ENCODE measurements around the gene PRDM15.
A peak's percentile ranks its signal among the peaks of the same experiment; 100 is the strongest.

The PRDM15 gene

DNA sequence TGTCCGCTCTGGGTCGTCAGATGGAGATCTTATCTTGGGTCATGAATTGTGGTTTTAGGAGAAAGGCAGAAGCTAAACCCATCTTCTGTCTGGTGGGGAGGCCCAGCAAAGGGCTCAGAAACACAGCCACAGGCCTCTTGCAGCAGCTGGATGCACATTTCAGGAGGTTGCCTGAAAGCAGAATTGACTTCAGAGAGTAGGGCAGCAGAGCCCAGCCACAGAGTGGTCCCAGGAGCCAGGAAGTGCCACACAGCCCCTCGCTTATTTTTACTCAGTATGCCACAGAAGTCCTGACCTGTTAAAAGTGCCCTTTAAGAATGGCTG lies 104.0 kb downstream of the PRDM15 start:
- no peak for DNase-seq

DNA sequence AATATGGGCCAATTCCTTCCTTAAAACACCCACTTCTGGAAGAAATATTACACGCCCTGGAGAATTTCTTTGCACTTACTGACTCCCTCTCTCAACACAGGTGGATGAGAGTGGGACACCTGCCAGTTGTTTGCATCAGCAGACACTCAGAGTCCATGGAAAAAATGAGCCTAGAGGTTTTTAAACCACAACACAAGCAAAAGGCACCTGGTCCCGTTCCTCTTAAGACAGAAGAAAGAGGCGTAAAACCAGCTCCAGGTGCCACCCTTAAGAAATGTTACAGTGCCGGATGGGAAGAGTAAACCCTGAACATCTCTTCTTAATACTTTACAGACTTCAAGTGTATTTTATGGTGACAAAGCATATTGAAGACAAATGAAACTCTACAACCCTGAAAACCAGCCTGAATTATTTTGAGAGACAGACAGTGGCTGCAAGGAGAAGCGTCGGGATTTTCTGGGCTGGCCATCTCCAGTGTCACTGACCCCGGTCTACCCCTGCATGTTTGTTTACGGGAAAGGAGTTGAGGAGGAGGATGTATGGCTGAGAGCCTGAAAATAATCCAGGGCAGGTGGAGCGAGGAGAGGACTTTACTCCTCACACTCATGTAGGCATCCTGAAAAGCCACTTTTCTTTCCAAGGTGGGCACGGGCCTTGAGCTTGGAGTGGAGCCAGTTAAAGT lies 104.5 kb downstream of the PRDM15 start:
- DNase-seq, result no peak

DNA sequence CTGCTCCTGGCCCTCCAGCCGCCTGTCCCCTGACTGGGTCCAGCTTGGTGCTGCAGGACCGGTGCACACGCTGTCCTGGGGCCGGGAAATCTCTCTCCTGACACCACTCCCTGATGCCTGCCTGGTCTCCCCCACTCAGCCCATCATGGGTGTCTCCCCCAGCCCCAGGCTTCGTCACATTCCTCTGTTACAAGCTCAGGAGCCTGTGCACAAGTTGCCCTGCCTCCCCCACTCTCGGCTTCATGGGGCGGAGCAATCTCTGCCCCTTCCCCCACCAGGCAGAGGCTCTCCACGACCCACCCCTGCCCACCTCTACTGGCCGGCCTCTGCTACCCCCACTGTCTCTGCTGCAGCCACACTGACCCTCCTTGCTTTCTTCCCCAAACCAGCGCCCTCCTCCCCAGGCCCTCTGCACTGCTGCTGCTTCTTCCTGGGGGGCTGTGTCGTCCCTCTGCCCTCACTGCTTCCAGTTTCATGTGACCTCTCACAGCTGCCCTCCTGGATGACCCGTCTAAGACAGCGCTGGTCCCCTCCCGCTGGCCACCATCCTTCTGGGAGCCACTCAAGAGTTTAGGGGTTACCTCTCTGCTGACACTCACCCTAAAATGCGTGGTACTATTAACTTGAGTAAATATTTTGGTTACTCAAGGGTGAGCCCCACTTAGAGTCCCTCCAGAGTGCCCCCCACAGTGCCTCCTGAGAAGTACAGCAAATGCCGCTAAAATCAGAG lies 106.6 kb downstream of the PRDM15 start:
- DNase-seq, result no peak

DNA sequence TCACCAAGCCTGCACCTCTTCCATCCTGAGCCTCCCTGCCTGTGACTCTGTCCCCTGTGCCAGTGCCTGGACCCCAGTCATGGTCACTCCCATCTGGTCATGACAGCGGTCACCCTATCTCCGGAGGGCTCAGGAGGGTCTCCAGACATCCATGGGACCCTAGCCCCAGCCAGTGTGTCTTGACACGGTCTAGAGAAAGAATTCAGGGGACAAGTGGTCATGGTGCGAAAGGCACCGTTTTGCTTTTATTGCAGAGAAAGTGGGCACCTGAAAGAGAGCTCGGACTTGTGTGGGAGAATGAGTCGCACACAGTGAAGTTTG lies 107.6 kb downstream of the PRDM15 start:
- no peak for DNase-seq

DNA sequence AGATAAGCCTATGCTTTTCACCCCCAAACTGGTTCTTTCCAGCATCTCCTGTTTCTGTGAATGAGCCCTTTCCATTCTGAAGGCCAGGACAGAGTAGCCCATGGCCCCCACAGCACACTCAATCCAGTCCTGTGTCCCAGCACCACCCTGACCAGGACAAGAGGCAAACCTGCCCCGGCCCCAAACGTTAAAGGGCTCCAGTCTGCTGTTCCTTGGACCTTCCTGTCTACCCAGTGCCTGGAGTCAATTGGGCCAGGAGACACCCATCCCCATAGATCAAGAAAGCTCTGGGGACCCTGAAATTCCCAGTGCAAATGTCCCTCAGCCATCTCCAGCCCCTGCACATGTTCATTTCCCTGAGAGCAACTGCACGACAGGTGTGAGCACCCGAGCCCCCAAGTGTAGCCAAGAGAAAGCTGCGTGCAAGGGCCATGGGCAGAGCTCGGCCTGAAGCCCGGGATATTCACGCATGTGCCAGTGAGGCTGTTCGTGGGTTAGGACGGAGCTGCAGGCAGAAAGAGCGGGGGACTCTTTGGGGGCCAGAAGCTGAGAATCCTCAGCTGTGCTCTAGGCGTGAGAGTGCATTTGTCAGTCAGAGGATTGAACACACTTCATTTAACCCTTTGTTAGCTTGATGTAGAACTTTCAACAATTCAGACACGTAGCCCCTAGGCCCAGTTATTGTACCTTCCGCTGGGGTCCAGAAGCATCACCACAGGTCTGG lies 108.1 kb downstream of the PRDM15 start:
- no peak for DNase-seq

DNA sequence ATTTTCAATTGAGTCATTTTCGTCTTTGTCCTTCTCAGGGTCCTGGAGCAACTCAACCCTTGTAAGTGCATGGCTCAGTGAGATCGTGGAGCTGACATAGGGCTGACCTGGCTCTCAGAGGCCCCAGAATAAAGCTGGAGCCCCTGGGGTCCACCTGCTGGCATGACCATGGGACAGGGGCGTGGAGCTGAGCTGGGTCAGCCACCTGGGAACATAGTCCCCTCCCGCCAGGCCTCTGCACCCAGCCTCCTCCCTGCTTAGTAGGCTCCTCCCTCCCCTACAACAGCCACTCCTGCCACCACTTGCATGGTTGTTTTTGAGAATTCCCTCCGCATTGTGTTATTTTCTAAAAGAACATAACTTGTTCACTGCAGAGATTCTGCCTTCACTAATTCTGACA lies 109.2 kb downstream of the PRDM15 start:
- DNase-seq, result no peak

DNA sequence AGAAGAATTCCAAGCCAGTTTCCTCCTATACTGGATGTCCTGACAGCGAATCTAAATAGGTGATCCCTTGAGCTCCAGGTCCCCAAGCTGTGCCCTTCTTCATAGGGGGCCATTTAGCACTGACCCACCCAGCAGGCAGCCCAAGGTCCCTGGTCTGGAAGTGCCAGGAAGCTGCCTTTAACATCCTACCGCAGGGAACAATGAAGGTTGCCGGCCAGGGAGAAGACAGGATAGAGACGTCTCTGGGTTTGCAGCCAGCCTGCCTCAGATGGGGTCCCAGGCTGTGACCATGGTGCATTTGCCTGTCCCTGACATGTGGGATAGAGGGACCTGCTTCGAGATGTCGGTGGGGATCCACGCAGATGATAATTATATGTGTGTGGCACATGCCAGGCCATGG lies 109.6 kb downstream of the PRDM15 start:
- DNase-seq, result no peak

DNA sequence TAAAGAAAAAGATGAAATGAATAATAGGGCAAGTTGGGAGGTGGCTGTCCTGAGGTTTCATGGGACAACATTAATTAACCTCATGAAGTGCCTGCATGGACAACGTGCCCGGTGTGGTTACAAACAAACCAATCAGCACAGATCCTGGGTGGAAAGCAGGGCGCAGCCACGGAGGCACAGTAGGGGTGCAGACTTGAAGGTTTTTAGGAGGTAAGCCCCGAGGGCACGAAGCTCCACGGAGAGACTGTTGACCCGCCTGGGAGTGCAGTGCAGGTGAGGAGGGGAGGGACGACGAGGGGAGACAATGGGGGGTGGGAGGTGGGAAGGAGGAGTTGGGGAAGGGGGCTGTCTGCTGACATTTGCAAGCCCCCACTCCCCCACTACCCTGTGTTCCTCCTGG lies 110.0 kb downstream of the PRDM15 start:
- no peak for DNase-seq

DNA sequence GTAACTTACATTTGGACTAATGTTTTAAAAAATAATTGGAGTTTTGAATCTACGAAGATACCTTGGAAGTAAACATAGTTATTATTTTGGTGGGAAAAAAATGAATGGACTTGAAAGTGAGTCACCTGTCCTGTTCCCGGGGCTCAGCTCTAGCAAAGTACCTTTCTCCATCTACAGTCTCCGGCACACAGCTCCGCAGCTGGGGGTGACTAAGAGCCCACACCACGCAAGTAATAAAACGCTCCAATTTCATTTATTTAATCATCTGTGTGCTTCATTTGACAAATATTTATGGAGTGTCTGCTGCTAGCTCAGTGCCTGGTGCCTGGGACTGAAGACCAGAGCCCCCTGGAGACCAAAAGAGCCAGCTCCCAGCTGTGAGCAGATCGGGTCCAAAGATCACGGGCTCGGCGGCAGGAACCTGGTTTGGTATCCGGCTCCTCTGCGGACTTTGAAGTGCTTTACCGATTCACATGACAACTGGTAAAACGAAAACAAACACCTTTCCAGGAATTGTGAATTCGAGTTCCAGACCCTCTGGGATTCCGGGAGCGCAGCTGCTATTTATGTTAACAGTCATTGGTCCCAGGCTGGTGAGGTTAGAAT lies 110.6 kb downstream of the PRDM15 start:
- peak; percentile 28 to 53 (median 46) for DNase-seq

DNA sequence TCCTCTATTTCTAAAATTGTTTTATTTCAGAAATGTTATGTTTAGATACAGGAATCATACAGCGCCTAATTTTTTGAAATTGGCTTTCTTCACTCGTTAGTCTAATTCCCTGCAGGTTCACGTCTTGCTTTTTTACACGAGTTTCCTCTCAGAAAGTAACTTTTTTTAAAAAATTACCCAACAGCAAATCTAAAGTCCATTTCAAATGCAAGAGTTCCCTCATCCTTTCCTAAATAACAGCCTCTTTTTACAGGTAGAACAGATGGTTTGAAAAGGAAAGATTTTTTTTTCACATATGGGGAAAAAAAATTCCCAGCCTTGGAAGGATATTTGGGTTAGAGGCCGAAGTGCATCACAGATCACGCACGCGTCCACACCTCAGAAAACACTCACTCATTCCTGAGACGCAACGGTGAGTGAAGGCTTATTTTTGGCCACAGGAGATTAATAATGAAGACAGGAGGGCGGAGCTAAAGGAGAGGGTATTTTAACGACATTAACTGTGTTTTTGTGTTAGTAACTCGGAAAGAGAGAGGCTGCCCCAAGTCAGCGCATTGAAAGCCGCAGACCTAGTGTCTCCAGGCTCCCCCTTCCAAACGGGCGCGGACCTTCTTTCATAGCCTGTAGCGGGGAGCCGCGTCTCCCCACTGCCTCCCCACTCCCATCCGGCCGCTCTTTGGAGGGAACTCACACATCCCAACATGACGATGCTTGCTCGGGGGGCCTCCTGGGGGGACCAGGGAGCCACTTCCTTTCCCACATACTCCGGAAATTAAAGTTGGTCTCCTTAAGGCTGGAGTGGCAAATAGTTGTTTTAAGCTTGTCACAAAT lies 111.3 kb downstream of the PRDM15 start:
- peak in 2 of 4 experiments; percentile 21 to 23 for DNase-seq

DNA sequence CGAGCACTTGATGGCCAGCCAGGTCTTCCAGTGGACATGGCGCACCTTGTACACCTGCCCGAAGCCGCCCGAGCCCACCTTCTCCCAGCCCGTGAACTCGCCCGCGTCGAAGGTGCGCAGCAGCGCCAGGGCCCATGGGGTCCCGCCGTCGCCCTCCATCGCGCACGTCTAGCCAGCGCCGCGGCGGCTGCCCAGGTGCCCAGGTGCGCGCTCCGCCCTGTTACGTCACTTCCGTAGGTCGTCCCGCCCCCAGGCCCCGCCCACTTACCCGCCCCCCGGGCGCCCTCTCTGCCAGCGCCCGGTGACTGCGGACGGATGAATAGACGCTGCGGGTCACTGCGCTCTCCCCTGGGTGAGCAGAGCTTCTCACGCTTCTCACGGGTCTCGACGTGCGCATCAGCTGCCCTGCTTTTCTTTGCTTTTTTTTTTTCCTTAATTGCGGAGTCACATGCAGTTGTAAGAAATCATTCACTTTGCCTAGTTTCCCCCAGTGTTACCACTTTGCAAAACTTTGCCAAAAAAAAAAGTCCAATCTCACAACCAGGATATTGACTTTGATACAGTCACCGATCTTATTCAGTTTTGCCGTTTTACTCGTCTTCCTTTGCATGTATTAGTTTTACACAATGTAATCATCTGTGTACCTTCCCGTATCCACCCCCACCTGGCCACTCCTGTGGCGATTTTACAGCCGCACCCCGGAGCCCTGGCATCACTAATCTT lies 112.1 kb downstream of the PRDM15 start, which contains the start of gene RIPK4:
RIPK4 (minus strand) TSS at position 170 of the 723 bp plus-strand sequence; CDS start at position 159, 11 bp downstream.
- peak; percentile 22 to 40 (median 32) for DNase-seq

DNA sequence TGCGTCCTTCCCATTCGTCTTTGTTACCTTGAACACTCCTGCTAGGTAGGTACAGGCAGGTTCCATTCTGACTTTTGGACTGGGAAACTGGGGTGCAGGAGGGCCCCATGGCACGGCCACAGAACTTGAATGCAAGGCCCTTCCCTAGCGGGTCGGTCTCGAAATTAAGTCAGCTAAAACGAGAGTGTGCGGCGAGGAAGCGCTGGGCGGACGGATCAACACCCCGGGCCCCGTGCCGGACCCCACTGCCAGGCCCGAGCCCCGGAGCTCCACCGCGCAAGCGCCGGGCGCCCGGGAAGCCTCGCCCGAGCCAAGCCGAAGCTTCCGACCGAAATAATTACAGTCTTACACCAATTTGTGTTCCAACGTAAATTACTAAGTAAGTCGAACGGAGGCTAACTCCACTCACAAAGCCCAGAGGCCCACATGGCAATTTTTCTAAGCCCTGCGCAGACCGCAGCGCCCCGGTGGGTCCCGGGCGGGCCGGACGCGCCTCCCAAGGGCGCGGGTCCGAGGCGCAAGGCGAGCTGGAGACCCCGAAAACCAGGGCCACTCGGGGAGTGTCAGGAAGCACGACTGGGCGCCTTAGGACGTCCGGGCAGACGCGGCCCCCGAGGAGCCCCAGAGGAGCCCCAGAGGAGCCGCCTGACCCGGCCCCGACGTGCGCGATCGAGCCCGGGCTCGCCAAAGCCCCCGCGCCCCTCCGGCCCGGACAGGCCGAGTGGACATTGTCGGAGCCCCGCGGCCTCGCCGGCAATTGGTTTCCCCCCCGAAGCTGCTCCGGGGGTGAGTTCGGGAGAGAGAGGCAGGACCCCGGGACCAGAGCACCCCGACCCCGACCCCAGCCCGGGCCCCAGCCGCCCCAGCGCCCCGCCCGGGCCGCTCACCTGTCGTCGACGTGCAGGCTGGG lies 112.9 kb downstream of the PRDM15 start:
- peak in 1 of 4 experiments; percentile 10 for DNase-seq

DNA sequence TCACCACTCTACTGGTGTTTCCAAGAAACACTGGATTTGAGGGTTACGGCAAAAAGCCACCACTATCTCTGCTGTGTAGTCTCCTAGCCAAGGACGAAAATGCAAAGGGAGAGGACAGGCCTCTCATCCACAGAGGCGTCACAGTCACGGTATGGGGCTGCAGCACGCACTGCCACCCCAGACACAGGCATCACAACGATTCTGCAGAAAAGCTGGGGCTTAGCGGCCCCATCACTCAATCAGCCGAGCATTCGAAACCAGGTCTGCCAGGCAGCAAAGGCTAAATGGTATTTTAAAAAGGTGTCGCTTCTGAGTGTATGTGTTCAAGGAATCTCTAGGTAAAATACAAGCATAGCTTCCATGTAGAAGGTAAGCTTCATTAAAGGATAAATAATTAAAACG lies 113.7 kb downstream of the PRDM15 start:
- no peak for DNase-seq

DNA sequence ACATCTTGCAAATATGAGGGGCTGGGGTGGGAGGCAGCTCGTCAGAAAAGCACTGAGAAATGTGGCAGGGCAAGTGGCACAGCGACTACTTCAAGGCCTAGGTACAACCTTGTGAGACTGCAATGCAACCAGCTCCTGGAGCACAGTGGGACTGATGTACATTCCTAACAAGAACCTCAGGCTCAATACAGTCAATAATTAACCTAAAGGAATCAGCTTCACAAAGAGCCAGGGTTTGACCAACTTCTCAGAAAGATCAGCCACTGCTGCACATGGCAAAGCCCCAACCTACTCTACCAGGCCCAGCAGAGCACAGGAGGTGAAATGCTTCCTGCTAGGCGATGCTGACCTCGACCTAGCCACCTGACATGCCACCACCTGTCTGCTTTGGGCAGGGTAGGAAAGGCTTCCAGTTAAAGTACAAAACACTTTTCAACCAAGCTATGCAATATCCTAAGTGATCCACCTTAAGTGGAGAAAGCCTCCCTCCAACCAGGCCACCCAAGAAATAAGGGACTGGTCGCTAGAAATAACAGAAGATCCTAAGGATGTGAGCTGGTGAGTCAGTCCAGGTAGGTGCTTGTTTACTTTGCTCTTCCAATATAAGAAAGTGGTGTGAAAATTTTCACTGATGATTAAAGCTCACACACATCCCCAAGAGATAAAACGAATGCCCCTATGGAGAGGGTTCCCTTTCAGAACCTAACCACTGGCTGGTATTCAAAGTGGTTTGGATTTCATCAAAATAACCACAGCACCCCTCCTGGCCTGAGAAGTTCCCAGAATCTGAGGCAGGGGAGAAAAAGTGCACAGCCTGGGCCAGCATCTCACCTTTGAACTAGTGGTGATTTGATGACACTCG lies 114.4 kb downstream of the PRDM15 start:
- DNase-seq, result no peak

DNA sequence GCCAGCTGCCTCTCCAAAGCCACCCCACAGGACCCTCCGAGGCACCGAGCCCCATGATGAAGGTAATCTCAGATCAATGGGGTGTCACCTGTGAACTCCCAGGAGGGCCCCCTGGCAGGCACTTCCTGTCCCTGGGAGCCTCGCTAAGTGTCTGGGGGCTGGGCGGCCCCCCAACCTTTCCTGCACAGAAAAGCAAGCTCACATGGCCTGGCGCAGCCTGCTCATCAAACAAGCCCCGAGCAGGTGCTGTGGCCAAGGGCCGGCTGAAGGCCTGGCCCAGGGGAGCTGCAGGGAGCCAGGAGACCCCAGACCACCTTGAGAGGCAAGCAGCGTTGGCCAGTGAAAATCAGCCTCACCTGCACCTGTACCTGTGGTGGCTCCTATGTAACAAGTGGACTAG lies 115.1 kb downstream of the PRDM15 start:
- DNase-seq, result no peak

DNA sequence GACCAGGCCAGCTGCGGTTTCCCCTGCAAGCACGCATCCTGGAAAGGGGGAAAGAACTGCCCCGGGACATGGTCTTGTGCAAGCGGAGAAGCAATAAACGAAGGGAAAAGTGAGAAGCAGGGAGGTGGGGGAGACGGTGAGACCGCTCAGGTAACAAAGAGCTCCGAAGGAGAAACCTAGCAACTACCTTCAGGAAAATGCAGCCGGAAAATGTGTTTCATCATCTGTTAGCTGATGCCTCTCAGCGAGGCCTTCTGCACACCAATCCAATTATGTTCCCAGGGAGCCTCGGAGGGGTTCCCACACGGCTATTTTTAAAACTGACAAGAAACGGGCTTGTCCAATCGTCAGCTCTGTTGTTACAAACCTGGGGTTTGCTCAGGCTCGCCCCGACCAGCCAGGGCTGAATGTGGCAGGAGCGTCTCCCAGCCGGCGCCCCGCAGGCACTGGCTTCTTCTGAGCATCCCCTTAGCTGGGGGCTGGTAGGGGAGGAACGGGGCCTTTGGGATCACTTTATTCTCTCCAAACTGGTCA lies 115.7 kb downstream of the PRDM15 start:
- no peak for DNase-seq

DNA sequence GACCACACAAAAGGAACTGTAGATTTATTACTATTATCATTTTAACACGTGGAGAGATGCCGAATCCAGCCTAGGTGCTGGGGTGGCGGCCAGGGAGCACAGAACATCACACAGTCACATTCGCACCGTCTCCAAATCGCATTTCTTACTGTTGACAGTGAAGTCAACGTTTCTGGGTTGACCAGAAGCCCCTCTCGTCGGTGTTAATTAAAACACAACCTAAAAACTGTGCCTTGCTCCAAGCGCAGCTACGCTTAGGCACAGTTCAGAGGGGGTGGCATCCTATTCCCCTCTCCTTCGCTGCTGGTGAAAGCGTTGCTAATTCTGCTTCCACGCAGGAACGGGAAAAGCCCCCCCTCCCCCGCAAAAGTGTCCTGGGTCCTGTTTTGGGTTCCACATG lies 116.4 kb downstream of the PRDM15 start:
- no peak for DNase-seq

DNA sequence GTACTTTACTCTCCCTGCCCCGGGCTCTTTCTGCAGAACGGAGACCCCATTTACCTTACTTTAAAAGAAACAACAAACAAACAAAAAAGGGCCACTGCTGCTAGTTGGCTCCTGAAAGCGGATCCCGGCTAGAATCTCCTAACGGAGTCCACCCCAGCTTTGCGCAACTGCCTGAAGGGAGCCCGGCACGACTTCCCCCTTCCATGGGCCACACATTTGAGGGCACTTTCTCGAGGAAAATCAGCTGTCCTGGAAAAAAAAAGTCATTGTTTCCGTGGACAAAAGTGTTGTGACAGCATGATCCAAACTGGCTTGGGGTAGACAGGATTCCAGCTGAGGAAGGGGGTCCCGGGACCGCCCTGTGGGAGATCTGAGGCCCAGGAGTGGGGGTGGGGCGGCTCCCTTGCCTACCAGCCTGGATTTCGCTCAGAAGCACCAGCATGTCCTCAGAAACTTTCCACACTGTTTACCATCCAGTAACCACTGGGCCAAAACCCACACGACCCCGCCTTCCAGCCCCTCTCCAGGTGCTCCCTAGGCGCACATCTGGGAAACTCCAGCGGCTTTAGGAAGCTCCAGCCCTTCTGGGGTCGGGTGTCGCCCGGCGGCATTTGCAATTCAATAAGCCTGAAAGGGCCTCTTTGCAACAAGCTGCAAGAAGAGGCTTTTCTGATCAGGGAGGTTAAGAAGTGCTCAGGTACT lies 117.1 kb downstream of the PRDM15 start:
- DNase-seq, result peak; percentile 90 to 93 (median 92)

Measured in suppressor macrophage (primary cell).